Caco-2 (cell line): ENCODE results near the gene TMPRSS11E. TPM values are rescaled to one million over a fixed set of nuclear protein-coding genes. Genes with fewer than 3 reads are reported as not detected.
"Not testable (repeated sequence)": the region's sequence is repeated elsewhere in the genome, so short reads cannot be mapped to it uniquely, and the experiment has no call there.

Experiments used
- BruUV-seq: library from RNA; stranded (reverse); fragments of 400-500 nt; replicated peaks from 2 replicates; lab custom pipeline; 2021; lab: Mats Ljungman, UMichigan
- CTCF ChIA-PET: fragments of 300-600 bp; sonication (Branson Sonifier 250); formaldehyde crosslinking; loops from one replicate; lab custom pipeline; 2022; ENCODE audit warnings: antibody characterized with exemption; lab: Charles Lee
- POLR2A ChIA-PET: fragments of 300-600 bp; sonication (Branson Sonifier 250); formaldehyde crosslinking; loops from one replicate; lab custom pipeline; 2022; ENCODE audit warnings: antibody characterized with exemption; lab: Charles Lee
- DNase-seq, 2 experiments: peaks; one replicate each; pipeline versions ENCODE4 v3.0.0 to v3.0.0-alpha.2; 2020 to 2022
- H3K27me3 ChIP-seq: replicated peaks from 2 replicates; pipeline ENCODE4 v1.6.0; 2011; ENCODE audit warnings: low read length; ENCODE audit not compliant: control insufficient read depth, insufficient read depth
- H3K36me3 ChIP-seq: 2 replicates; pipeline ENCODE4 v1.5.1; 2011; ENCODE audit warnings: low read length; ENCODE audit not compliant: control insufficient read depth, insufficient read depth
- H3K4me1 ChIP-seq: fragments of 250-450 bp; sonication (Bioruptor Pico); 2 replicates; pipeline ENCODE4 v1.5.1; 2020; ENCODE audit warnings: mild to moderate bottlenecking
- H3K4me3 ChIP-seq: 2 replicates; pipeline ENCODE4 v1.5.1; 2011; ENCODE audit warnings: low read depth, mild to moderate bottlenecking, control low read depth, low read length
- H3K9me3 ChIP-seq: fragments of 250-450 bp; sonication (Bioruptor Pico); 2 replicates; pipeline ENCODE4 v1.5.1; 2020; ENCODE audit warnings: mild to moderate bottlenecking, moderate library complexity
- H3K27ac Mint-ChIP-seq: one replicate; pipeline ENCODE4 v1.8.0; 2022; ENCODE audit warnings: mixed read lengths; ENCODE audit not compliant: unreplicated experiment
- H3K27me3 Mint-ChIP-seq: one replicate; pipeline ENCODE4 v1.8.0; 2022; ENCODE audit warnings: mixed read lengths; ENCODE audit not compliant: insufficient read depth, unreplicated experiment
- H3K36me3 Mint-ChIP-seq: one replicate; pipeline ENCODE4 v1.8.0; 2022; ENCODE audit warnings: mild to moderate bottlenecking, mixed read lengths; ENCODE audit not compliant: insufficient read depth, unreplicated experiment
- H3K4me1 Mint-ChIP-seq: one replicate; pipeline ENCODE4 v1.8.0; 2022; ENCODE audit warnings: low read depth, mixed read lengths; ENCODE audit not compliant: unreplicated experiment
- H3K4me3 Mint-ChIP-seq: one replicate; pipeline ENCODE4 v1.8.0; 2022; ENCODE audit warnings: mild to moderate bottlenecking, moderate library complexity, mixed read lengths; ENCODE audit not compliant: unreplicated experiment
- H3K9me3 Mint-ChIP-seq: one replicate; pipeline ENCODE4 v1.8.0; 2022; ENCODE audit warnings: mixed read lengths; ENCODE audit not compliant: unreplicated experiment
- intact Hi-C: fragments of 100-400 bp; cut with micrococcal nuclease; formaldehyde crosslinking; loops from one replicate; pipeline ENCODE4 v1.10.0; 2022; ENCODE audit not compliant: unreplicated experiment
- total RNA-seq: library from RNA; stranded (reverse); gene quantifications from 2 replicates; pipeline ENCODE4 v1.2.3, GENCODE V29; 2022
- TF ChIP-seq, protein P1 (sequence below), 2 experiments: fragments of 200-600 bp in 1 of 2; IDR thresholded peaks; 1 replicate in 1 of 2; 2 replicates in 1 of 2; pipeline versions ENCODE4 v1.5.1 to v1.8.0; 2011 to 2022; ENCODE audit warnings: antibody characterized with exemption in 1 of 2, control low read depth in 1 of 2, inconsistent platforms in 1 of 2, low read depth in 1 of 2, low read length in 1 of 2, mild to moderate bottlenecking in 1 of 2, moderate library complexity in 1 of 2; ENCODE audit not compliant: insufficient read depth in 1 of 2, severe bottlenecking in 1 of 2, unreplicated experiment in 1 of 2

The TMPRSS11E gene
- total RNA-seq, 1 experiment from 2014 or later, result not detected

DNA sequence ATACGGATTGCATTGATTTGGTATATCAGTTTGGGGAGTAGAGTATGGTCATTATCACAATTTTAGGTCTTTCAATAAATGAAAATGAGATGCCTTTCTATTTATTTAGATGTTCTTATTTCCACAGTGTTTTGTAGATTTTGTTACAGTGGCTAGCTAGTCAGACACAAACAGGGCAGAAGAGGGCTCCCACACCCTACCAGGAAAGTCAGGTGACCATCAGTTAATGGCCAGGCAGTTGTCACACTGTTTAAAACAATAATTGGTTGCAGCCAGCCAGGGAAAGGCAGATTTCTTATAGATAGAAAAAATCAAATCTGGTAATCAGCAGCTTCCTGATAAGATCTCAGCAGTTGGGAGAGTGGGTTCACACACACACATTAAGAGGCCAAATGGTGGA lies 71.6 kb downstream of the TMPRSS11E start:
- TF ChIP-seq, protein P1, sequence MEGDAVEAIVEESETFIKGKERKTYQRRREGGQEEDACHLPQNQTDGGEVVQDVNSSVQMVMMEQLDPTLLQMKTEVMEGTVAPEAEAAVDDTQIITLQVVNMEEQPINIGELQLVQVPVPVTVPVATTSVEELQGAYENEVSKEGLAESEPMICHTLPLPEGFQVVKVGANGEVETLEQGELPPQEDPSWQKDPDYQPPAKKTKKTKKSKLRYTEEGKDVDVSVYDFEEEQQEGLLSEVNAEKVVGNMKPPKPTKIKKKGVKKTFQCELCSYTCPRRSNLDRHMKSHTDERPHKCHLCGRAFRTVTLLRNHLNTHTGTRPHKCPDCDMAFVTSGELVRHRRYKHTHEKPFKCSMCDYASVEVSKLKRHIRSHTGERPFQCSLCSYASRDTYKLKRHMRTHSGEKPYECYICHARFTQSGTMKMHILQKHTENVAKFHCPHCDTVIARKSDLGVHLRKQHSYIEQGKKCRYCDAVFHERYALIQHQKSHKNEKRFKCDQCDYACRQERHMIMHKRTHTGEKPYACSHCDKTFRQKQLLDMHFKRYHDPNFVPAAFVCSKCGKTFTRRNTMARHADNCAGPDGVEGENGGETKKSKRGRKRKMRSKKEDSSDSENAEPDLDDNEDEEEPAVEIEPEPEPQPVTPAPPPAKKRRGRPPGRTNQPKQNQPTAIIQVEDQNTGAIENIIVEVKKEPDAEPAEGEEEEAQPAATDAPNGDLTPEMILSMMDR (IDR thresholded peaks at IDR 0.05; ENCODE audit: insufficient read depth in 1 of 2, low read depth in 1 of 2, low read length in 1 of 2, severe bottlenecking in 1 of 2, unreplicated experiment in 1 of 2), result no peak
- H3K9me3 Mint-ChIP-seq, result peaks cover 8% of the 10 kb centered on the region
- intact Hi-C loops, result no loop called here
- H3K36me3 ChIP-seq, result no peaks in the 10 kb centered on the region
- no peaks in the 10 kb centered on the region for H3K9me3 ChIP-seq
- no peaks in the 10 kb centered on the region for H3K36me3 Mint-ChIP-seq
- ChIA-PET POLR2A (no interaction called here), CTCF (no interaction called here)
- H3K4me3 ChIP-seq, result no peak overlapping the region
- peaks cover 8% of the 10 kb centered on the region for H3K4me1 Mint-ChIP-seq
- DNase-seq, result no peak
- no peak overlapping the region for H3K27ac Mint-ChIP-seq
- H3K4me1 ChIP-seq, result no peaks in the 10 kb centered on the region
- H3K27me3 ChIP-seq, result no peaks in the 10 kb centered on the region
- BruUV-seq, result no TSS peak
- H3K27me3 Mint-ChIP-seq, result no peaks in the 10 kb centered on the region
- H3K4me3 Mint-ChIP-seq, result no peak overlapping the region

DNA sequence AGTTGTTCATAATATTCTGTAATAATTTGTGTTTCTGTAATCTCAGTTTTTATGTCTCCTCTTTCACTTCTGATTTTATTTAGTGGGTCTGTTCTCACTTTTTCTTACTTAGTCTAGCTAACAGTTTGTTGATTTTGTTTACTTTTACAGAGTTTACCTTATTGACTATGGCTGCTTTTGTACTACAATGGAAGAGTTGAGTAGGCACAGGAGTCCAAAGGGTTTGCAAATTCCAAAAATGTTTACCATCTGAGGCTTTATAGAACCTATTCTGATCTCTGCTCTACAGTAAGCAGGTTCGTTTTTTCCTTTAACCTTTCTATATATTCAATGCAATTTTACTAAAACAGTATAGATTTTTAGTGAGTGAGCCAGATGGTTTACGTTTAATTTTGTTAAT lies 73.7 kb downstream of the TMPRSS11E start:
- Histone ChIP-seq H3K4me3 (no peak overlapping the region), H3K36me3 (no peaks in the 10 kb centered on the region), H3K9me3 (no peaks in the 10 kb centered on the region), H3K4me1 (no peaks in the 10 kb centered on the region), H3K27me3 (no peaks in the 10 kb centered on the region)
- Mint-ChIP-seq H3K4me1 (peaks cover 8% of the 10 kb centered on the region), H3K4me3 (no peak overlapping the region), H3K36me3 (no peaks in the 10 kb centered on the region), H3K27ac (no peak overlapping the region), H3K9me3 (peaks cover 8% of the 10 kb centered on the region), H3K27me3 (no peaks in the 10 kb centered on the region)
- no peak for DNase-seq
- POLR2A ChIA-PET, result no interaction called here
- TF ChIP-seq, protein P1 (IDR thresholded peaks at IDR 0.05; ENCODE audit: insufficient read depth in 1 of 2, low read depth in 1 of 2, low read length in 1 of 2, severe bottlenecking in 1 of 2, unreplicated experiment in 1 of 2), result no peak
- intact Hi-C loops, result no loop called here
- BruUV-seq, result no TSS peak
- CTCF ChIA-PET, result no interaction called here

DNA sequence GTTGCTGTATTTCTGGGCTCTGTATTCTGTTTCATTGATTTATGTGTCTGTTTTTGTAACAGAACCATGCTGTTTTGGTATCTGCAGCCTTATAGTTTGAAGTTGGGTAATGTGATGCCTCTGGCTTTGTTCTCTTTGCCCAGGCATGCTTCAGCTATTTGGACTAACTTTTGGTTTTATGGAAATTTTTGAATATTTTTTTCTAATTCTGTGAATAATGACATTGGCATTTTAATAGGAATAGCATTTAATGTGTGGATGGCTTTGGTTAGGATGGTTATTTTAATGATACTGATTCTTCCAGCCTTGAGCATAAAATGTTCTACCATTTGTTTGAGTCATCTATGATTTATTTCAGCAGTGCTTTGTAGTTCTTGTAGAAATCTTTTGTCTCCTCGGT lies 75.0 kb downstream of the TMPRSS11E start:
- BruUV-seq, POLR2A ChIA-PET, H3K27me3 Mint-ChIP-seq, H3K36me3 ChIP-seq, H3K9me3 ChIP-seq, H3K4me1 Mint-ChIP-seq, H3K36me3 Mint-ChIP-seq, H3K9me3 Mint-ChIP-seq, DNase-seq, CTCF ChIA-PET, H3K27ac Mint-ChIP-seq, H3K4me3 ChIP-seq, H3K27me3 ChIP-seq, H3K4me3 Mint-ChIP-seq, intact Hi-C loops, H3K4me1 ChIP-seq: not testable (repeated sequence)

DNA sequence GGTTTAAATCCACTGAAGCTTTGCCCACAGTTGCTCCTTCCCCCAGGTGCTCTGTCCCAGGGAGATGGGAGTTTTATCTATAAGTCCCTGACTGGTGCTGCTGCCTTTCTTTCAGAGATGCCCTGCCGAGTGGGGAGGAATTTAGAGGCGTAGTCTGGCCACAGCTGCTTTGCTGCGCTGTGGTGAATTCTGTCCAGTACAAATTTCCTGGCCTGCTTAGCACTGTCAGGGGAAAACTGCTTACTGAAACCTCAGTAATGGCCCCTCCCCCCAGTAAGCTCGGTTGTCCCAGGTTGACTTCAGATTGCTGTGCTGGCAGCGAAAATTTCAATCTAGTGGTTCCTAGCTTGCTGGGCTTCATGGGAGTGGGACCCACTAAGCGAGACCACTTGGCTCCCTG lies 88.7 kb downstream of the TMPRSS11E start:
- H3K4me3 Mint-ChIP-seq, result no peak overlapping the region
- no peak for DNase-seq
- no peak overlapping the region for H3K27ac Mint-ChIP-seq
- POLR2A ChIA-PET, result no interaction called here
- Histone ChIP-seq H3K9me3 (no peaks in the 10 kb centered on the region), H3K4me1 (no peaks in the 10 kb centered on the region), H3K36me3 (no peaks in the 10 kb centered on the region), H3K4me3 (no peak overlapping the region), H3K27me3 (no peaks in the 10 kb centered on the region)
- H3K4me1 Mint-ChIP-seq, result no peaks in the 10 kb centered on the region
- CTCF ChIA-PET, result no interaction called here
- no TSS peak for BruUV-seq
- TF ChIP-seq, protein P1 (IDR thresholded peaks at IDR 0.05; ENCODE audit: insufficient read depth in 1 of 2, low read depth in 1 of 2, low read length in 1 of 2, severe bottlenecking in 1 of 2, unreplicated experiment in 1 of 2), result no peak
- no peaks in the 10 kb centered on the region for H3K36me3 Mint-ChIP-seq
- H3K9me3 Mint-ChIP-seq, result peaks cover 29% of the 10 kb centered on the region
- intact Hi-C loops, result no loop called here
- H3K27me3 Mint-ChIP-seq, result no peaks in the 10 kb centered on the region
